DMS 273 (cell line): ENCODE measurements around the gene PHC3.

Source experiments
- DNase-seq: peaks from one replicate; lab custom pipeline; 2025; ENCODE audit not compliant: unreplicated experiment; lab: John Stamatoyannopoulos, UW

PHC3 gene

DNA sequence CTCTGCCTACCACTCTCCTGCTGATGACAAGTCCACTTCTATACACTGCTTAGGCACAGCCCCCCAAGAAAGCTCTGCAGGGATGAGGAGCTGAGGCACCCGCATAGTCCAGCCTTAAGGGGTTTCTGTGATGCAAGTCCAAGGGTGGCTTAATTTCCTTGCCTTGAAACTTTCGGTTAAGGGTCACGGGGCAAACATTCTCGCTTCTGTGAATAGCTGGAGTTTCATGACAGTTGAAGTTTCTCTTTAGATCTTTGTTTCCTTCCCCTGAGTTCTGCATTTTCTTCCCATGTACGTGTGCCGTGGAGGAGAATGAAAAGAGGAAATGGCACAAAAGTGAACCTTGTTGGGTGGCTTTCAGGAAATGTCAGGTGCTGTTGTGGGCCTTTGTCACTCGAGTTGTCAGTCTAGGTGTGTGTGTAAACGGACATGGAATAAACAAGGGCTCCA lies 136.7 kb downstream of the PHC3 start:
- no peak for DNase-seq

DNA sequence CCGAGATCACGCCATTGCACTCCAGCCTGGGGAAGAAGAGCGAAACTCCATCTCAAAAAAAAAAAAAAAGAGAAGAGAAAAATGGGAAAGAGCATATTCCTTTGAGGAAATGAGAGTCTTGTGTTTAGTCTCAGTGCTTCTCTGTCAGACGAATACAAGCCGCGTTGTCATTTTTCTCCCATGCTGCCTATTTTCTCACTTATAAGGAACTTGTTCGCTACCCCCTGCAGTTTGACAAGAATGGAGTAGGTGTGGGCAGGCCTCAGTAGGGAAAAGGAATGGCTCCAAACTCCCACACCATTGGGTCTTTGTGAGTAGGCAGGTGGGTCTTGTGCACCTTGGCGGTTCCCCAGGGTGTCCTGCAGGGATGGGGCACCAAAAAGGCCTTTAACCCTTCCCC lies 137.3 kb downstream of the PHC3 start:
- DNase-seq = no peak

DNA sequence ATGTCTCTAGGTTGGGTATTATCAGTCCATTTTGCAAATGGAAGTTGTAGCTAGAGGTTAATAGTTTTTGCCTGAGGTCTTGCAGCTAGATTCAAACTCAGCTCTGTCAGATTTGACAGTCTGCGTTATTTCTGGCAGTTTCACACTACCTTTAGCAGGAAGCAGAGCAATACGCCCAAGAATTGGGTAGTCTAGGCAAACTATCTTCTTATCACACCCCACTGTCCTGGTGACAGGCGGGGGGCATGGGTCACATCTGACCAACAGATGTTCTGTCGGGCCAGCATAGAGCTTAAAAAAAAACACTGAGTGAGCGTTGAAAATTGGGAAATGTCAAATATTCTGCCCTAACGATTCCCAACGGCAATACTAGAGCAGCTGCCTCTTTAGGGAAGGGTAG lies 138.0 kb downstream of the PHC3 start:
- DNase-seq = no peak

- DNase-seq = no peak
Measured at GRCh38 chr3:170040418-170040817, 141.1 kb downstream of the PHC3 start.

GRCh38 chr3:170038434-170039110 lies 143.0 kb downstream of the PHC3 start:
- DNase-seq = peak; percentile 64
